HepG2 (cell line): ENCODE results near the gene MEG3. TPM values are rescaled to one million over a fixed set of nuclear protein-coding genes. Genes with fewer than 3 reads are reported as not detected.

Experiments used
- ATAC-seq: fragments of 200-7000 bp; cut with Tn5 transposase; 3 replicates; pipeline ENCODE4 v1.9.1; 2020; ENCODE audit warnings: mild to moderate bottlenecking, moderate library complexity
- BruUV-seq: library from RNA; stranded (reverse); fragments of 400-500 nt; replicated peaks from 2 replicates; lab custom pipeline; 2021; lab: Mats Ljungman, UMichigan
- CTCF ChIA-PET: fragments of 300-600 bp; formaldehyde crosslinking; extraction: SDS; loops from one replicate; lab custom pipeline; 2021; ENCODE audit warnings: low total read pairs, inconsistent platforms, low intra/inter-chr PET ratio; lab: Yijun Ruan, JAX
- POLR2A ChIA-PET: fragments of 350-600 bp; sonication (Branson Sonifier 250); formaldehyde crosslinking; loops from one replicate; lab custom pipeline; 2020; ENCODE audit warnings: antibody characterized with exemption, inconsistent platforms; lab: Yijun Ruan, JAX
- DNase-seq: peaks from one replicate; pipeline ENCODE4 v3.0.0-alpha.2; 2015; ENCODE audit warnings: low spot score
- FAIRE-seq: peaks from 3 replicates; lab custom pipeline; 2011; peaks lifted over from hg19 to GRCh38; lab: Jason Lieb, UNC
- H2AFZ ChIP-seq: one replicate; pipeline ENCODE4 v1.6.1; 2011; ENCODE audit warnings: low read length, inconsistent platforms
- H3K27ac ChIP-seq: fragments of 300-600 bp; 3 replicates; pipeline ENCODE4 v1.8.0; 2011; ENCODE audit warnings: mixed run types, mild to moderate bottlenecking, mixed read lengths, low read length, inconsistent platforms; ENCODE audit not compliant: insufficient read depth; ENCODE audit errors: extremely low read length
- H3K27me3 ChIP-seq, 2 experiments: fragments of 200-600 bp in 1 of 2; 2 replicates in 1 of 2; 3 replicates in 1 of 2; pipeline versions ENCODE4 v1.6.0 to v1.8.0; 2011; ENCODE audit warnings: low read length in 2 of 2, mild to moderate bottlenecking in 2 of 2, moderate library complexity in 2 of 2, inconsistent platforms in 1 of 2; ENCODE audit not compliant: insufficient read depth in 2 of 2, control insufficient read depth in 1 of 2
- H3K36me3 ChIP-seq, 2 experiments: fragments of 200-600 bp in 1 of 2; replicated peaks in 1 of 2; 2 replicates in 1 of 2; 3 replicates in 1 of 2; pipeline versions ENCODE4 v1.5.1 to v1.8.0; 2011; ENCODE audit warnings: low read length in 2 of 2, inconsistent platforms in 1 of 2; ENCODE audit not compliant: insufficient read depth in 2 of 2, control insufficient read depth in 1 of 2
- H3K4me1 ChIP-seq: 2 replicates; pipeline ENCODE4 v1.5.1; 2012; ENCODE audit warnings: low read length, inconsistent platforms; ENCODE audit not compliant: insufficient read depth
- H3K4me2 ChIP-seq: 2 replicates; pipeline ENCODE4 v1.6.0; 2011; ENCODE audit warnings: low read depth, low read length, inconsistent platforms
- H3K4me3 ChIP-seq, 3 experiments: fragments of 200-600 bp in 1 of 3; sonication (generic), shearing (Covaris generic) in 1 of 3; replicated peaks in 1 of 3; 2 replicates each; pipeline ENCODE4 v1.5.1; 2011 to 2016; ENCODE audit warnings: low read length in 3 of 3, inconsistent platforms in 2 of 3, low read depth in 2 of 3, mild to moderate bottlenecking in 2 of 3, control low read depth in 1 of 3, mixed read lengths in 1 of 3; ENCODE audit not compliant: insufficient read depth in 1 of 3
- H3K79me2 ChIP-seq: one replicate; pipeline ENCODE4 v1.6.1; 2011; ENCODE audit warnings: low read length, inconsistent platforms; ENCODE audit not compliant: insufficient read depth
- H3K9ac ChIP-seq: 2 replicates; pipeline ENCODE4 v1.6.0; 2011; ENCODE audit warnings: mild to moderate bottlenecking, low read depth, low read length, inconsistent platforms; ENCODE audit not compliant: insufficient read depth
- H3K9me3 ChIP-seq: 2 replicates; pipeline ENCODE4 v1.5.1; 2012; ENCODE audit warnings: mild to moderate bottlenecking, low read length
- H4K20me1 ChIP-seq: 2 replicates; pipeline ENCODE4 v1.6.0; 2011; ENCODE audit warnings: inconsistent platforms, mild to moderate bottlenecking, low read length, moderate library complexity; ENCODE audit not compliant: insufficient read depth
- KMT2A ChIP-seq: sonication (generic); formaldehyde crosslinking; IDR thresholded peaks from 2 replicates; pipeline ENCODE4 v1.4.0; 2020; ENCODE audit warnings: missing genetic modification reagents
- LCORL ChIP-seq, 2 experiments: fragments of 450-650 bp in 1 of 2; sonication (generic) in 1 of 2; formaldehyde crosslinking in 1 of 2; IDR thresholded peaks; 2 replicates each; pipeline versions ENCODE4 v1.5.0 to v1.6.1; 2017 to 2020; ENCODE audit warnings: antibody characterized with exemption in 1 of 2, missing genetic modification reagents in 1 of 2
- NFE2 ChIP-seq: sonication (generic); formaldehyde crosslinking; IDR thresholded peaks from 2 replicates; pipeline ENCODE4 v1.4.0; 2020; ENCODE audit warnings: missing genetic modification reagents
- PHF20 ChIP-seq: sonication (generic); formaldehyde crosslinking; IDR thresholded peaks from 2 replicates; pipeline ENCODE4 v1.5.0; 2020; ENCODE audit warnings: mild to moderate bottlenecking, missing genetic modification reagents
- PLRG1 ChIP-seq: fragments of 450-650 bp; conservative IDR thresholded peaks from 2 replicates; pipeline ENCODE4 v1.6.1; 2016
- POLR2G ChIP-seq: fragments of 200-400 bp; formaldehyde crosslinking; IDR thresholded peaks from 2 replicates; pipeline ENCODE4 v1.6.1; 2018; ENCODE audit warnings: mild to moderate bottlenecking, low read depth, low read length, moderate library complexity
- RARG ChIP-seq: sonication (generic); formaldehyde crosslinking; IDR thresholded peaks from 2 replicates; pipeline ENCODE4 v1.4.0; 2020; ENCODE audit warnings: low read depth, mild to moderate bottlenecking, missing genetic modification reagents
- SP1 ChIP-seq, 2 experiments: fragments of 450-650 bp in 1 of 2; sonication (generic) in 1 of 2; formaldehyde crosslinking in 1 of 2; IDR thresholded peaks; 2 replicates each; pipeline versions ENCODE4 v1.4.0 to v1.6.1; 2016 to 2020; ENCODE audit warnings: missing genetic modification reagents in 1 of 2
- ZNF552 ChIP-seq: sonication (generic); formaldehyde crosslinking; IDR thresholded peaks from 2 replicates; pipeline ENCODE4 v1.9.0; 2022; ENCODE audit warnings: missing genetic modification reagents, mild to moderate bottlenecking, borderline replicate concordance
- ZNF567 ChIP-seq: sonication (generic); formaldehyde crosslinking; IDR thresholded peaks from 2 replicates; pipeline ENCODE4 v1.8.1; 2023; ENCODE audit warnings: mild to moderate bottlenecking, missing genetic modification reagents, borderline replicate concordance
- ZNF670 ChIP-seq: sonication (generic); formaldehyde crosslinking; IDR thresholded peaks from 2 replicates; pipeline ENCODE4 v1.8.0; 2022; ENCODE audit warnings: mild to moderate bottlenecking, missing genetic modification reagents, borderline replicate concordance
- WGBS: methylation state at CpG from one replicate; pipeline ENCODE4 v1.1.6; 2017; ENCODE audit warnings: low lambda C conversion rate; 5-methylcytosine and 5-hydroxymethylcytosine counted together
- in situ Hi-C: cut with HindIII; loops from 2 replicates; pipeline ENCODE4 v1.10.0; 2017; ENCODE audit warnings: low pct_unique_long_range_greater_than_20kb; ENCODE audit not compliant: extremely low pct_ligation_motif_present
- intact Hi-C: fragments of 100-400 bp; cut with micrococcal nuclease; formaldehyde crosslinking; loops from one replicate; pipeline ENCODE4 v1.10.0; 2022; ENCODE audit not compliant: unreplicated experiment
- polyA plus RNA-seq, 8 experiments: library from polyadenylated mRNA; depleted of rRNA in 3 of 8; stranded (reverse) in 7 of 8; unstranded in 1 of 8; fragments of >200 nt; fragmentation: Illumina TruSeq in 4 of 8; extraction: Trizol in 4 of 8; gene quantifications; 2 replicates each; pipeline versions ENCODE4 v1.2.1 to v1.2.3, GENCODE V29; 2011 to 2016; ENCODE audit warnings: low read depth in 4 of 8, missing spikeins in 1 of 8, mixed read lengths in 1 of 8; ENCODE audit not compliant: insufficient read depth in 1 of 8
- total RNA-seq, 5 experiments: library from RNA; depleted of rRNA; stranded (reverse); fragments of >200 nt; fragmentation: Illumina TruSeq; extraction: Trizol; gene quantifications; 2 replicates each; pipeline ENCODE4 v1.2.3, GENCODE V29; 2016; ENCODE audit warnings: low read depth in 1 of 5
- TF ChIP-seq, protein P1 (sequence below): sonication (generic); formaldehyde crosslinking; IDR thresholded peaks from 2 replicates; pipeline ENCODE4 v1.8.0; 2022; ENCODE audit warnings: mild to moderate bottlenecking, missing genetic modification reagents, moderate library complexity
- TF ChIP-seq, protein P2 (sequence below): sonication (generic); formaldehyde crosslinking; IDR thresholded peaks from 2 replicates; pipeline ENCODE4 v1.5.0; 2020; ENCODE audit warnings: missing genetic modification reagents
- TF ChIP-seq, protein P3 (sequence below): sonication (generic); formaldehyde crosslinking; IDR thresholded peaks from 2 replicates; pipeline ENCODE4 v1.4.0; 2020; ENCODE audit warnings: missing genetic modification reagents
- TF ChIP-seq, protein P4 (sequence below): IDR thresholded peaks from 2 replicates; pipeline ENCODE4 v1.6.1; 2016; ENCODE audit warnings: low read depth, borderline replicate concordance

MEG3 gene
- total and polyA plus RNA-seq, 2 of the 13 experiments (the other 11 are each of a cell fraction or from before 2014, with no cell fraction given) = 0.17 TPM; not detected in 1

DNA sequence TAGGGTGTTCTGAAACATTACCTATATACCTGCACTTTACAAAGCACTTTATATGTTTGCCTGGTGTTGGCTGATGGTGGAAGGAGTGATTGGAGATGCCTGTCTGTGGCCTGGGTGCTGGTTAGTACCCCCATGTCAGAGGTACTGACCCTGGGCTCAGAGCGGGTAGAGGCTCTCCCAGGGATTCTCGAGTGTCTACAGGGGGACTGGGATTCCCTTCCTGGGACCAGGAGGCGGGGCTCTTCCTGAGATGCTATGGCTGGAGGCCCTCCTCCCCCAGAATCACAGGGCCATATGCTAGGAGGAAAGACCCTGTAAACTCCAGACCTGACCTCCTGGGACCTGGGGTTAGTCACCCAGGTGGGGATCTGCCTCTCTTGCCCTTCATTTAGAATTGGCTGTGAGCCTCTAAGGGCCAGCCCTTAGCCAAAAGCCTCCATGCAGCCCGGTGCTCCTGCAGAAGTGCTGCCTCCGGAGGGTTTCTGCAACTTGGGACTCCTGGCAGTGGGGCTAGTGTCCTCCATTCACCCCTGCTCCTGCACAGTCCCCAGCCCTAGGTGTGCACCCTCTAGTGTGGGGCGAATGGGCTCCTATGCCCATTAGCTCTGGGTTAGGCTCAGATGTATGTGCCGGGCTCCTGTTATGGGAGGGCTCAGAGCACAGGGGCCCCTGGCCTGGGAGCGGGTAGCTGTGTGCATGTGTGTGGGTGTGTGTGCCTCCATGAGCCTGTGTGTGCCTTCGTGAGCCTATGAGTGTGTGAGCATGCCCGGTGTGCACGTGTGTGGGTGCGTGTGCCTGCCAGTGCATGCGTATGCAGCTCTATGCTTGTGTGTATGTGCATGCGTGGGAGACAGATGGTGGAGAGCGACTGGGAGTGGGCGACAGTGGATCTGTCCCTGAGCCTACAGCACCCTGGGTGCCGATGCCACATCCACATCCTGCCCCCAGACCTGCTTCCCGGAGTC, 41.0 kb downstream of the MEG3 start:
- in situ Hi-C loops = no loop called here
- H3K4me1 ChIP-seq = no peaks in the 10 kb centered on the region
- H2AFZ ChIP-seq = no peak overlapping the region
- no peaks in the 10 kb centered on the region for H3K79me2 ChIP-seq
- H3K4me3 ChIP-seq = no peak overlapping the region
- H3K27me3 ChIP-seq = peaks cover 5 to 51% of the 10 kb centered on the region in 2 experiments
- H3K27ac ChIP-seq = no peak overlapping the region
- DNase-seq (no peak), ATAC-seq (peak; percentile 17; the same call in 2 of the 3 replicates)
- BruUV-seq = no TSS peak
- H3K36me3 ChIP-seq = no peaks in the 10 kb centered on the region
- no peak overlapping the region for H3K9ac ChIP-seq
- no peaks in the 10 kb centered on the region for H3K9me3 ChIP-seq
- no peaks in the 10 kb centered on the region for H4K20me1 ChIP-seq
- no peak overlapping the region for H3K4me2 ChIP-seq
- whole genome bisulfite sequencing = 34% methylated on average over 13 of the region's 18 CpGs
- TF ChIP-seq LCORL (IDR thresholded peaks at IDR 0.05) (no peak), LCORL (CRISPR knock-in tag; IDR thresholded peaks at IDR 0.05) (no peak), ZNF552 (CRISPR knock-in tag) (no peak), RARG (CRISPR knock-in tag) (no peak), ZNF567 (CRISPR knock-in tag) (no peak), KMT2A (no peak), NFE2 (no peak), SP1 (IDR thresholded peaks at IDR 0.05) (no peak), SP1 (CRISPR knock-in tag; IDR thresholded peaks at IDR 0.05) (no peak), POLR2G (no peak), PHF20 (CRISPR knock-in tag) (no peak), PLRG1 (no peak), ZNF670 (no peak)
- TF ChIP-seq, protein P1, sequence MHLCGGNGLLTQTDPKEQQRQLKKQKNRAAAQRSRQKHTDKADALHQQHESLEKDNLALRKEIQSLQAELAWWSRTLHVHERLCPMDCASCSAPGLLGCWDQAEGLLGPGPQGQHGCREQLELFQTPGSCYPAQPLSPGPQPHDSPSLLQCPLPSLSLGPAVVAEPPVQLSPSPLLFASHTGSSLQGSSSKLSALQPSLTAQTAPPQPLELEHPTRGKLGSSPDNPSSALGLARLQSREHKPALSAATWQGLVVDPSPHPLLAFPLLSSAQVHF (CRISPR knock-in tag) = no peak
- TF ChIP-seq, protein P2, sequence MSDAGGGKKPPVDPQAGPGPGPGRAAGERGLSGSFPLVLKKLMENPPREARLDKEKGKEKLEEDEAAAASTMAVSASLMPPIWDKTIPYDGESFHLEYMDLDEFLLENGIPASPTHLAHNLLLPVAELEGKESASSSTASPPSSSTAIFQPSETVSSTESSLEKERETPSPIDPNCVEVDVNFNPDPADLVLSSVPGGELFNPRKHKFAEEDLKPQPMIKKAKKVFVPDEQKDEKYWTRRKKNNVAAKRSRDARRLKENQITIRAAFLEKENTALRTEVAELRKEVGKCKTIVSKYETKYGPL (CRISPR knock-in tag) = no peak
- TF ChIP-seq, protein P3, sequence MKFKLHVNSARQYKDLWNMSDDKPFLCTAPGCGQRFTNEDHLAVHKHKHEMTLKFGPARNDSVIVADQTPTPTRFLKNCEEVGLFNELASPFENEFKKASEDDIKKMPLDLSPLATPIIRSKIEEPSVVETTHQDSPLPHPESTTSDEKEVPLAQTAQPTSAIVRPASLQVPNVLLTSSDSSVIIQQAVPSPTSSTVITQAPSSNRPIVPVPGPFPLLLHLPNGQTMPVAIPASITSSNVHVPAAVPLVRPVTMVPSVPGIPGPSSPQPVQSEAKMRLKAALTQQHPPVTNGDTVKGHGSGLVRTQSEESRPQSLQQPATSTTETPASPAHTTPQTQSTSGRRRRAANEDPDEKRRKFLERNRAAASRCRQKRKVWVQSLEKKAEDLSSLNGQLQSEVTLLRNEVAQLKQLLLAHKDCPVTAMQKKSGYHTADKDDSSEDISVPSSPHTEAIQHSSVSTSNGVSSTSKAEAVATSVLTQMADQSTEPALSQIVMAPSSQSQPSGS (CRISPR knock-in tag) = no peak
- TF ChIP-seq, protein P4, sequence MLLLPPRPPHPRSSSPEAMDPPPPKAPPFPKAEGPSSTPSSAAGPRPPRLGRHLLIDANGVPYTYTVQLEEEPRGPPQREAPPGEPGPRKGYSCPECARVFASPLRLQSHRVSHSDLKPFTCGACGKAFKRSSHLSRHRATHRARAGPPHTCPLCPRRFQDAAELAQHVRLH (CRISPR knock-in tag) = no peak
- TF ChIP-seq, all 625 proteins: peak for 0
- intact Hi-C loops = no loop called here
- no peak for FAIRE-seq
- POLR2A ChIA-PET = no interaction called here
- CTCF ChIA-PET = no interaction called here
